Measurements from ENCODE around the gene EBF3.

DNA sequence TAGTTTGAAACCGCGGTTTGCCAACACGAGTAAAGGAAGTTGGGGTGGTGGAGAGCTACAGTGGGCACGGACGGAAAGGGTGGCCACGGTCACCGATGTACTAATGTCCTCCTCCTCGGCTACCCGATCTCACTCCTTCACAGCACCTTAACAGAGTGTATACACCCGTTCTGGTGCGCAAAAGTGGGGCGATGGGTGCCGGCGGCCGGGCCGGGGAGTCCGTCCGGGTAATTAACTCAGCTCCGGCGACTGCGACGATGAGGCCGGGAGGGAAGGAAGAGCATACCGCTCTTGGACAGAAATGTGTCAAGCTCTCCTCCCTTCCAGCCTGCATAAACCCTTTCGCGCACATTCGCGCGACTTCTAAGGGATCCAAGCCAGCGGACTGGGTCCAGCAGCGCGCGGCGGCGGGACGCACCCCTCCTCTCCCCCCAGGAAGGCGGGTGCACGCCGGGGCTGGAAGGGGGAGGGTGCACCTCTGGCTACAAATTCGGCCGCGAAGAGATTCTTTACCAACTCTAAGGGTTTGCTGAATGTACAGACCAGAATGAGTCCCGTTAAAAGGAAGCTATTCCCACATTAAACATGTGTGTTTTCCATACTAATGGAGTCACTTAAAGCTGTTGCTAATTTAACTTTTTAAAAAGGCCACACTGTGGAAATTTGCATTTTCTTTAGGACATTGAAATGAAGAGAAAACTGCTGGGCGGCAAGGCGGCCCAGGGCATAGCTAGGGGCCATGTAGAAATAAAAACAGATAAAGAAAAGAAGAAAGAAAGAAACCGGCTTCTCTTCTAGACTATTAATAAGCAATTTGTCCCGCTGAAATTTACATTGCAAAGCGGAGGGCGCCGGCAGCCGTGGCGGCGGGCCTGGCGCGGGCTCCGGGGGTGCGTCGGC, 6.6 kb upstream of the EBF3 start:
- TF ChIP-seq, protein P1, sequence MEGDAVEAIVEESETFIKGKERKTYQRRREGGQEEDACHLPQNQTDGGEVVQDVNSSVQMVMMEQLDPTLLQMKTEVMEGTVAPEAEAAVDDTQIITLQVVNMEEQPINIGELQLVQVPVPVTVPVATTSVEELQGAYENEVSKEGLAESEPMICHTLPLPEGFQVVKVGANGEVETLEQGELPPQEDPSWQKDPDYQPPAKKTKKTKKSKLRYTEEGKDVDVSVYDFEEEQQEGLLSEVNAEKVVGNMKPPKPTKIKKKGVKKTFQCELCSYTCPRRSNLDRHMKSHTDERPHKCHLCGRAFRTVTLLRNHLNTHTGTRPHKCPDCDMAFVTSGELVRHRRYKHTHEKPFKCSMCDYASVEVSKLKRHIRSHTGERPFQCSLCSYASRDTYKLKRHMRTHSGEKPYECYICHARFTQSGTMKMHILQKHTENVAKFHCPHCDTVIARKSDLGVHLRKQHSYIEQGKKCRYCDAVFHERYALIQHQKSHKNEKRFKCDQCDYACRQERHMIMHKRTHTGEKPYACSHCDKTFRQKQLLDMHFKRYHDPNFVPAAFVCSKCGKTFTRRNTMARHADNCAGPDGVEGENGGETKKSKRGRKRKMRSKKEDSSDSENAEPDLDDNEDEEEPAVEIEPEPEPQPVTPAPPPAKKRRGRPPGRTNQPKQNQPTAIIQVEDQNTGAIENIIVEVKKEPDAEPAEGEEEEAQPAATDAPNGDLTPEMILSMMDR (IDR thresholded peaks at IDR 0.05) = no peak
- peak; percentile 91 for TF ChIP-seq EZH2 (IDR thresholded peaks at IDR 0.05)
